ENCODE data around the gene LIMS4.
"Not testable (repeated sequence)": the region's sequence is repeated elsewhere in the genome, so short reads cannot be mapped to it uniquely, and the experiment has no call there.

Gene LIMS4

GRCh38 chr2:110472171-110473058 lies at the start of gene LIMS4:
Gene LIMS4, minus strand, starts transcription at chr2:110472816. Its CDS starts 38 bp downstream, at chr2:110472778.
- DNase-seq (ENCODE audit: low read depth), result not testable (repeated sequence)

- DNase-seq (ENCODE audit: low read depth), result not testable (repeated sequence)
These were observed 27.2 kb upstream of the LIMS4 start for GRCh38 chr2:110499755-110500377.

- DNase-seq (ENCODE audit: low read depth), result not testable (repeated sequence)
These were observed 23.4 kb upstream of the LIMS4 start for GRCh38 chr2:110496027-110496426.

- not testable (repeated sequence) for DNase-seq (ENCODE audit: low read depth)
These were observed 21.9 kb upstream of the LIMS4 start for GRCh38 chr2:110494488-110494887.

- DNase-seq (ENCODE audit: low read depth), result not testable (repeated sequence)
These were observed 16.4 kb upstream of the LIMS4 start for GRCh38 chr2:110488991-110489390.

- DNase-seq (ENCODE audit: low read depth), result not testable (repeated sequence)
These were observed 10.1 kb upstream of the LIMS4 start for GRCh38 chr2:110482697-110483096.

- DNase-seq (ENCODE audit: low read depth), result not testable (repeated sequence)
These were observed 8.6 kb upstream of the LIMS4 start for GRCh38 chr2:110481200-110481599.

GRCh38 chr2:110480084-110480483 lies 7.5 kb upstream of the LIMS4 start:
- not testable (repeated sequence) for DNase-seq (ENCODE audit: low read depth)

GRCh38 chr2:110477370-110477769 lies 4.8 kb upstream of the LIMS4 start:
- DNase-seq (ENCODE audit: low read depth), result not testable (repeated sequence)

- DNase-seq (ENCODE audit: low read depth), result not testable (repeated sequence)
These were observed 4.3 kb upstream of the LIMS4 start for GRCh38 chr2:110476952-110477351.

- DNase-seq (ENCODE audit: low read depth), result not testable (repeated sequence)
These were observed 3.2 kb upstream of the LIMS4 start for GRCh38 chr2:110475627-110476359.

GRCh38 chr2:110474898-110475297 lies 2.3 kb upstream of the LIMS4 start:
- DNase-seq (ENCODE audit: low read depth), result not testable (repeated sequence)

GRCh38 chr2:110473059-110473358 lies 393 bp upstream of the LIMS4 start:
- DNase-seq (ENCODE audit: low read depth), result not testable (repeated sequence)

- DNase-seq (ENCODE audit: low read depth), result not testable (repeated sequence)
These were observed 3.7 kb downstream of the LIMS4 start for GRCh38 chr2:110468921-110469320.

- not testable (repeated sequence) for DNase-seq (ENCODE audit: low read depth)
These were observed 7.3 kb downstream of the LIMS4 start for GRCh38 chr2:110465312-110465711.

- DNase-seq (ENCODE audit: low read depth), result not testable (repeated sequence)
These were observed 10.2 kb downstream of the LIMS4 start for GRCh38 chr2:110462458-110462857.

- not testable (repeated sequence) for DNase-seq (ENCODE audit: low read depth)
These were observed 12.3 kb downstream of the LIMS4 start for GRCh38 chr2:110460318-110460717.

GRCh38 chr2:110457214-110457590 lies 15.4 kb downstream of the LIMS4 start:
- DNase-seq (ENCODE audit: low read depth), result not testable (repeated sequence)

GRCh38 chr2:110456291-110457213 lies 16.1 kb downstream of the LIMS4 start:
- DNase-seq (ENCODE audit: low read depth), result not testable (repeated sequence)

- DNase-seq (ENCODE audit: low read depth), result not testable (repeated sequence)
These were observed 17.4 kb downstream of the LIMS4 start for GRCh38 chr2:110455080-110455670.

- DNase-seq (ENCODE audit: low read depth), result not testable (repeated sequence)
These were observed 21.7 kb downstream of the LIMS4 start for GRCh38 chr2:110450951-110451350.

Measured in stimulated activated CD8-positive, alpha-beta memory T cell treated with anti-CD3 and anti-CD28 coated beads, Interleukin-15, amount 100 ng/mL, for 1 hour (primary cell).